HS-5 (cell line): ENCODE data around the gene C7.
"Not testable (repeated sequence)": the region's sequence is repeated elsewhere in the genome, so short reads cannot be mapped to it uniquely, and the experiment has no call there.

Experiments
- DNase-seq: peaks from one replicate; pipeline ENCODE4 v3.0.0-alpha.2; 2012; ENCODE audit warnings: low read depth

The C7 gene

GRCh38 chr5:40991168-40991980, 82.1 kb downstream of the C7 start:
- peak; percentile 25 for DNase-seq

- no peak for DNase-seq
These were observed 82.8 kb downstream of the C7 start for GRCh38 chr5:40991981-40992559.

GRCh38 chr5:40995801-40996586, 86.7 kb downstream of the C7 start:
- no peak for DNase-seq

- DNase-seq, result no peak
These were observed 89.8 kb downstream of the C7 start for GRCh38 chr5:40999142-40999541.

GRCh38 chr5:40999966-41000365, 90.7 kb downstream of the C7 start:
- DNase-seq, result no peak

- no peak for DNase-seq
These were observed 94.5 kb downstream of the C7 start for GRCh38 chr5:41003670-41004376.

GRCh38 chr5:41004931-41005330, 95.6 kb downstream of the C7 start:
- DNase-seq, result no peak

GRCh38 chr5:41009232-41009631, 99.9 kb downstream of the C7 start:
- DNase-seq, result peak; percentile 69

GRCh38 chr5:41010572-41010971, 101.3 kb downstream of the C7 start:
- DNase-seq, result no peak

GRCh38 chr5:41012318-41012717, 103.0 kb downstream of the C7 start:
- no peak for DNase-seq

GRCh38 chr5:41022600-41022999, 113.3 kb downstream of the C7 start:
- not testable (repeated sequence) for DNase-seq
